HepG2 (cell line): ENCODE measurements around the gene CAMSAP3. TPM values are rescaled to one million over a fixed set of nuclear protein-coding genes. Genes with fewer than 3 reads are reported as not detected.
A peak's percentile ranks its signal among the peaks of the same experiment; 100 is the strongest.

ENCODE experiments used
- ARID5B ChIP-seq: IDR thresholded peaks from 2 replicates; pipeline ENCODE4 v1.4.0; 2020; ENCODE audit warnings: mild to moderate bottlenecking, missing genetic modification reagents
- CENPX ChIP-seq: sonication (generic); formaldehyde crosslinking; IDR thresholded peaks from 2 replicates; pipeline ENCODE4 v1.9.0; 2021; ENCODE audit warnings: mild to moderate bottlenecking, missing genetic modification reagents, moderate library complexity
- FOXK1 ChIP-seq: sonication (generic); formaldehyde crosslinking; IDR thresholded peaks from 2 replicates; pipeline ENCODE4 v1.4.0; 2020; ENCODE audit warnings: low read depth, missing genetic modification reagents, borderline replicate concordance
- FOXO1 ChIP-seq: sonication (generic); formaldehyde crosslinking; IDR thresholded peaks from 2 replicates; pipeline ENCODE4 v1.4.0; 2020; ENCODE audit warnings: missing genetic modification reagents
- STAT6 ChIP-seq: sonication (generic); formaldehyde crosslinking; IDR thresholded peaks from 2 replicates; pipeline ENCODE4 v1.4.0; 2020; ENCODE audit warnings: missing genetic modification reagents, mild to moderate bottlenecking, borderline replicate concordance
- ZBTB1 ChIP-seq: sonication (generic); formaldehyde crosslinking; IDR thresholded peaks from 2 replicates; pipeline ENCODE4 v1.4.0; 2020; ENCODE audit warnings: missing genetic modification reagents, borderline replicate concordance
- ZNF230 ChIP-seq: sonication (generic); formaldehyde crosslinking; IDR thresholded peaks from 2 replicates; pipeline ENCODE4 v1.4.0; 2020; ENCODE audit warnings: mild to moderate bottlenecking, missing genetic modification reagents
- ZNF609 ChIP-seq: sonication (generic); formaldehyde crosslinking; IDR thresholded peaks from 2 replicates; pipeline ENCODE4 v1.4.0; 2020; ENCODE audit warnings: mild to moderate bottlenecking, missing genetic modification reagents, borderline replicate concordance
- ZNF646 ChIP-seq: sonication (generic); formaldehyde crosslinking; IDR thresholded peaks from 2 replicates; pipeline ENCODE4 v1.9.0; 2021; ENCODE audit warnings: mild to moderate bottlenecking, missing genetic modification reagents
- polyA plus RNA-seq, 8 experiments: library from polyadenylated mRNA; depleted of rRNA in 3 of 8; stranded (reverse) in 7 of 8; unstranded in 1 of 8; fragments of >200 nt; fragmentation: Illumina TruSeq in 4 of 8; extraction: Trizol in 4 of 8; gene quantifications; 2 replicates each; pipeline versions ENCODE4 v1.2.1 to v1.2.3, GENCODE V29; 2011 to 2016; ENCODE audit warnings: low read depth in 4 of 8, missing spikeins in 1 of 8, mixed read lengths in 1 of 8; ENCODE audit not compliant: insufficient read depth in 1 of 8
- total RNA-seq, 5 experiments: library from RNA; depleted of rRNA; stranded (reverse); fragments of >200 nt; fragmentation: Illumina TruSeq; extraction: Trizol; gene quantifications; 2 replicates each; pipeline ENCODE4 v1.2.3, GENCODE V29; 2016; ENCODE audit warnings: low read depth in 1 of 5

The CAMSAP3 gene
- total and polyA plus RNA-seq, 2 of the 13 experiments (the other 11 are each of a cell fraction or from before 2014, with no cell fraction given): 10.8 to 11.8 TPM

- TF ChIP-seq ZBTB1: peak; percentile 98
- peak; percentile 97 for TF ChIP-seq ZNF230 (CRISPR knock-in tag)
- no peak for TF ChIP-seq STAT6
- peak; percentile 63; the same call in 1 of the 2 replicates for TF ChIP-seq ZNF646 (CRISPR knock-in tag)
- TF ChIP-seq CENPX (CRISPR knock-in tag): no peak
- peak; percentile 38; the same call in 1 of the 2 replicates for TF ChIP-seq ZNF609
- TF ChIP-seq FOXK1 (CRISPR knock-in tag): peak; percentile 96; the same call in 1 of the 2 replicates
- peak; percentile 91 for TF ChIP-seq FOXO1 (CRISPR knock-in tag)
- TF ChIP-seq ARID5B (CRISPR knock-in tag): peak; percentile 86
Measured at GRCh38 chr19:7562646-7563393, 32.8 kb upstream of the CAMSAP3 start (continued).
